SK-N-MC (cell line): ENCODE data around the gene OCA2.

Experiments
- DNase-seq: peaks from one replicate; pipeline ENCODE4 v3.0.0-alpha.2; 2011; ENCODE audit warnings: low read depth, low spot score
- H3K27ac ChIP-seq: fragments of 200-600 bp; sonication (generic); 2 replicates; pipeline ENCODE4 v1.5.1; 2016; ENCODE audit warnings: mixed run types
- H3K36me3 ChIP-seq: fragments of 200-600 bp; sonication (generic); 2 replicates; pipeline ENCODE4 v1.6.1; 2017; ENCODE audit warnings: antibody characterized with exemption, low read length, mixed read lengths; ENCODE audit not compliant: insufficient read depth
- H3K4me3 ChIP-seq: fragments of 200-600 bp; sonication (generic); 2 replicates; pipeline ENCODE4 v1.5.1; 2016
- H3K9ac ChIP-seq: fragments of 200-600 bp; sonication (generic); 2 replicates; pipeline ENCODE4 v1.8.0; 2017; ENCODE audit warnings: mixed run types, mixed read lengths; ENCODE audit not compliant: insufficient read length
- H3K9me3 ChIP-seq: fragments of 200-600 bp; sonication (generic); 2 replicates; pipeline ENCODE4 v1.6.1; 2017; ENCODE audit warnings: low read depth, mild to moderate bottlenecking, antibody characterized with exemption, low read length, moderate library complexity, mixed read lengths
- EZH2 ChIP-seq: fragments of 200-600 bp; sonication (generic); IDR thresholded peaks from one replicate; pipeline ENCODE4 v1.6.1; 2017; ENCODE audit warnings: antibody characterized with exemption
- FOXP2 ChIP-seq: optimal IDR thresholded peaks from 2 replicates; pipeline ENCODE3; 2011; ENCODE audit warnings: mild to moderate bottlenecking, moderate library complexity; ENCODE audit not compliant: insufficient read depth; ENCODE audit errors: extremely low read length, control extremely low read depth
- POLR2AphosphoS5 ChIP-seq: IDR thresholded peaks from 2 replicates; pipeline ENCODE4 v1.6.1; 2012; ENCODE audit warnings: mild to moderate bottlenecking, low read depth, low read length, borderline replicate concordance

Gene OCA2

GRCh38 chr15:28101983-28102441 lies 2.9 kb upstream of the OCA2 start:
- H3K9ac ChIP-seq, result no peak overlapping the region
- no peak overlapping the region for H3K4me3 ChIP-seq
- H3K36me3 ChIP-seq, result no peaks in the 10 kb centered on the region
- H3K27ac ChIP-seq, result no peak overlapping the region
- TF ChIP-seq EZH2 (no peak), POLR2AphosphoS5 (no peak), FOXP2 (no peak)
- no peaks in the 10 kb centered on the region for H3K9me3 ChIP-seq
- no peak for DNase-seq

- Histone ChIP-seq H3K36me3 (no peaks in the 10 kb centered on the region), H3K9me3 (no peaks in the 10 kb centered on the region), H3K27ac (no peak overlapping the region), H3K4me3 (no peak overlapping the region), H3K9ac (no peak overlapping the region)
- TF ChIP-seq EZH2 (no peak), FOXP2 (no peak), POLR2AphosphoS5 (no peak)
- DNase-seq, result no peak
Measured at GRCh38 chr15:28101201-28101600, 2.1 kb upstream of the OCA2 start.

- TF ChIP-seq EZH2, result no peak
- no peak for TF ChIP-seq POLR2AphosphoS5
- TF ChIP-seq FOXP2, result no peak
- Histone ChIP-seq H3K9me3 (no peaks in the 10 kb centered on the region), H3K27ac (no peak overlapping the region), H3K36me3 (no peaks in the 10 kb centered on the region), H3K9ac (no peak overlapping the region), H3K4me3 (no peak overlapping the region)
- no peak for DNase-seq
Measured at GRCh38 chr15:28100516-28101195, 1.5 kb upstream of the OCA2 start.

GRCh38 chr15:28099555-28100140 lies 533 bp upstream of the OCA2 start:
- no peak overlapping the region for H3K27ac ChIP-seq
- H3K4me3 ChIP-seq, result peak overlapping the region; percentile 84
- TF ChIP-seq POLR2AphosphoS5 (peak; percentile 65), EZH2 (no peak)
- H3K36me3 ChIP-seq, result no peaks in the 10 kb centered on the region
- no peak for DNase-seq
- peak overlapping the region; percentile 75 for H3K9ac ChIP-seq
- no peaks in the 10 kb centered on the region for H3K9me3 ChIP-seq

- DNase-seq, result no peak
- no peaks in the 10 kb centered on the region for H3K36me3 ChIP-seq
- H3K4me3 ChIP-seq, result peak overlapping the region; percentile 84
- no peak for TF ChIP-seq FOXP2
- TF ChIP-seq EZH2, result no peak
- TF ChIP-seq POLR2AphosphoS5, result no peak
- H3K9ac ChIP-seq, result no peak overlapping the region
- no peak overlapping the region for H3K27ac ChIP-seq
- no peaks in the 10 kb centered on the region for H3K9me3 ChIP-seq
Measured at GRCh38 chr15:28098360-28098765, 752 bp downstream of the OCA2 start.

- TF ChIP-seq EZH2 (no peak), POLR2AphosphoS5 (no peak), FOXP2 (no peak)
- no peak for DNase-seq
- Histone ChIP-seq H3K36me3 (no peaks in the 10 kb centered on the region), H3K9ac (no peak overlapping the region), H3K9me3 (no peaks in the 10 kb centered on the region), H3K4me3 (peak overlapping the region; percentile 84), H3K27ac (no peak overlapping the region)
Measured at GRCh38 chr15:28097656-28098359, 1.3 kb downstream of the OCA2 start.

- Histone ChIP-seq H3K4me3 (peak overlapping the region; percentile 87), H3K27ac (no peak overlapping the region), H3K9me3 (no peaks in the 10 kb centered on the region), H3K9ac (peak overlapping the region; percentile 8), H3K36me3 (no peaks in the 10 kb centered on the region)
- DNase-seq, result no peak
- no peak for TF ChIP-seq FOXP2
- no peak for TF ChIP-seq EZH2
- no peak for TF ChIP-seq POLR2AphosphoS5
Measured at GRCh38 chr15:28096670-28097431, 2.3 kb downstream of the OCA2 start.

- peak overlapping the region; percentile 87 for H3K4me3 ChIP-seq
- no peaks in the 10 kb centered on the region for H3K9me3 ChIP-seq
- no peak for DNase-seq
- H3K36me3 ChIP-seq, result no peaks in the 10 kb centered on the region
- TF ChIP-seq POLR2AphosphoS5 (no peak), FOXP2 (no peak), EZH2 (no peak)
- peak overlapping the region; percentile 8 for H3K9ac ChIP-seq
- no peak overlapping the region for H3K27ac ChIP-seq
Measured at GRCh38 chr15:28096411-28096669, 2.8 kb downstream of the OCA2 start.
